LNCaP clone FGC (cell line): Measurements from ENCODE around the gene C10orf71.

ENCODE experiments used
- DNase-seq: peaks from one replicate; pipeline ENCODE4 v3.0.0-alpha.2; 2011; ENCODE audit warnings: low read depth
- H3K4me3 ChIP-seq: 2 replicates; pipeline ENCODE4 v1.5.1; 2011; ENCODE audit warnings: mild to moderate bottlenecking, low read depth, low read length, control low read depth
- TF ChIP-seq, protein P1 (sequence below): IDR thresholded peaks from 2 replicates; pipeline ENCODE4 v1.5.1; 2012; ENCODE audit warnings: mild to moderate bottlenecking; ENCODE audit not compliant: control insufficient read depth, insufficient read depth; ENCODE audit errors: extremely low read depth

C10orf71 gene, protein sequence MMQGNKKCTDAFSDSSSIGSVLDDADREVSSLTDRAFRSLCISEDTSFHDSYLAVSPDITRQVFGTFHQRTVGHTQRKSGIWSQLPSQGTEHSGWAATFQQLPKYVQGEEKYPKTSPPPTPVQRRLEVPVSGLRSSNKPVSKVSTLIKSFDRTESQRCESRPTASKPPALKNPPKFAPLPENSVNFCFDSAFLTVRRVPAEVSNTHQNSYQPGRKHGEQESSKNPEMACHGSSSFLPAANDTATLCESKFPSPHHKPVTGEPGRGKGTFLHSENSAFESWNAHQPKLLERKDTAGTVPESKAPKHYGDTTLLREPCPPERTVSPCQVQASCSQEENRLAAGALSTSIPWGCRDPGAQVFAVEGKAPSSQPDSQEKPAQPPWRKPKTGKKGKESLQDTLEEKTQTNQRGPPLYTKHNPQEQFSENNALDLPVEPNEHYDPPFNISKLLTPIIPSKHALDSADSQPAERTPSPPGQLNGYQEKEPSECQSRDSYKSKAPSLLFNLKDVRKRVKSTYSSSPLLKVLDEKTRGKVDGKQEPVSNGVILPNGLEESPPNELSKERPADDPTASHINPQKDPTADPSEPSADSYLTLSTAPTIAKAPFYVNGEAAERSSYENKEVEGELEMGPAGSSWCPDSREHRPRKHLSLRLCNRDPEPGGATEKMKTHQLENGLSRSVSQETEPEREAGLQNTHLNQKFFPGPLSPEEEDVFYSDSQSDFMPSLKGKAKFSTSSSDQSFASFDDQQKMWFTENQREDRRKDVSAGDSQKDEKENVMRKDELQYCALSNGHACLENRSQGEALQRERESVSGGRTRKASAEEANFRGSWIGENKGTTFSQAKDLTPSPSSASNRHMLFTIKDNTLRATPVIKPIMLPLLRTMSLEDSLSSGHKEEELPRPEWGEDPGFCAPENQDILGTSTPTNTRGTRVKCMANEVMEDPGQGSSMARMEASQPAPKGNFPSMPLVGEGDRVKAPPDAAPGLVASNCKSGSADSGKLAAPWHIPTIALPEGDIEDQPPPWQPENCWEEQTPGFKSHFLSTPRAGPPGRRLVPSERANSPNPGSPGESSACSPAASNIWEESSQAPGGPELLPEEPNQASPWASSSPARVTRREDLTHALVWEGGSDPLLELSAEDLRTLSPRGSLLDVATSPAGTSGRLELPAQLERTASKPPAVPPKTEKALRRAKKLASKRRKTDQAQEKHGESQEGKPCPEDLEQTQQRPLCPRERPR (N-terminal part only)

DNA sequence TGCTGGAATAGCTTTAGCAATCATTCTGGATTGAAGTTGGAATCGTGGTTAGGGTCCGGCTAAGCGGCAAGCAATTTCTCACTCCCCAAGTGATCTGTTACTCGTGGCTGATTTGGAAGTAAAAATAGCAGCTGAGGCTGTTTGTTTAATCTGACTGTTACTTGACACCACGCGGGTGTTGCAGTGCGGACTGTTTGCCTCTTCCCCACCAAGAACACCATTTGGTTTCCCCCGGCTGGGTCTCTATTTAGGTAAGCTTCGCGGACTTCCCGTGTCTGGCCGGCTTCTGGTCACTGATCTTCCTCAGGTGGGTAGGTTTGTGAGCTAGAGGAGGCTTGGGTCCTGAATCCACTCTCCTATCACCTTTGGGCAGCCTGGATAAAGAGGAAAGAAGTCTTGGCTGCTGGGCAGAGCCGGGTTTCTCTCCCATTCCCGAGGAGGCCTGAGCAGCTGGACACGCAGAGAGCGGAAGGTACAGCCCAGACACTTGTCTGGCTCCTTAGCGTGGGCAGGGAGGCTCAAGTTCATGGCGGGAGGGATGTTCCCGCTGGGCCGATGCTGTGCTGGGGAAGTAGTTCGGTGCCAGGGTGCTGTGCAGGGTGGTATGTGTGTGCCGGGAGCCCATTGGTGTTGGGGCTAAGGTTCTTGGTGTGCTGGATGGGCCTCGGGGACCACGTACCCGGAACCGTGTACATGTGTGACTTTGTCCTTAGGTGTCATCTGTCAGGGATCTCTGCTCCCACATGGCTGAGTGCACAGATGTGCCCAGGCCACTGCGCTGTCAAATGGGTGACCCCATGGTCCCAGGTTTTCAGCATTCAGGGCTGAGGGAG lies at the start of gene C10orf71:
Gene C10orf71, plus strand, starts transcription at position 188 of the 833 bp plus-strand sequence. CDS start 23,376 bp downstream, outside the sequence.
- TF ChIP-seq, protein P1, sequence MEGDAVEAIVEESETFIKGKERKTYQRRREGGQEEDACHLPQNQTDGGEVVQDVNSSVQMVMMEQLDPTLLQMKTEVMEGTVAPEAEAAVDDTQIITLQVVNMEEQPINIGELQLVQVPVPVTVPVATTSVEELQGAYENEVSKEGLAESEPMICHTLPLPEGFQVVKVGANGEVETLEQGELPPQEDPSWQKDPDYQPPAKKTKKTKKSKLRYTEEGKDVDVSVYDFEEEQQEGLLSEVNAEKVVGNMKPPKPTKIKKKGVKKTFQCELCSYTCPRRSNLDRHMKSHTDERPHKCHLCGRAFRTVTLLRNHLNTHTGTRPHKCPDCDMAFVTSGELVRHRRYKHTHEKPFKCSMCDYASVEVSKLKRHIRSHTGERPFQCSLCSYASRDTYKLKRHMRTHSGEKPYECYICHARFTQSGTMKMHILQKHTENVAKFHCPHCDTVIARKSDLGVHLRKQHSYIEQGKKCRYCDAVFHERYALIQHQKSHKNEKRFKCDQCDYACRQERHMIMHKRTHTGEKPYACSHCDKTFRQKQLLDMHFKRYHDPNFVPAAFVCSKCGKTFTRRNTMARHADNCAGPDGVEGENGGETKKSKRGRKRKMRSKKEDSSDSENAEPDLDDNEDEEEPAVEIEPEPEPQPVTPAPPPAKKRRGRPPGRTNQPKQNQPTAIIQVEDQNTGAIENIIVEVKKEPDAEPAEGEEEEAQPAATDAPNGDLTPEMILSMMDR: no peak
- no peak for DNase-seq
- H3K4me3 ChIP-seq: no peak within 1 kb of the TSS

DNA sequence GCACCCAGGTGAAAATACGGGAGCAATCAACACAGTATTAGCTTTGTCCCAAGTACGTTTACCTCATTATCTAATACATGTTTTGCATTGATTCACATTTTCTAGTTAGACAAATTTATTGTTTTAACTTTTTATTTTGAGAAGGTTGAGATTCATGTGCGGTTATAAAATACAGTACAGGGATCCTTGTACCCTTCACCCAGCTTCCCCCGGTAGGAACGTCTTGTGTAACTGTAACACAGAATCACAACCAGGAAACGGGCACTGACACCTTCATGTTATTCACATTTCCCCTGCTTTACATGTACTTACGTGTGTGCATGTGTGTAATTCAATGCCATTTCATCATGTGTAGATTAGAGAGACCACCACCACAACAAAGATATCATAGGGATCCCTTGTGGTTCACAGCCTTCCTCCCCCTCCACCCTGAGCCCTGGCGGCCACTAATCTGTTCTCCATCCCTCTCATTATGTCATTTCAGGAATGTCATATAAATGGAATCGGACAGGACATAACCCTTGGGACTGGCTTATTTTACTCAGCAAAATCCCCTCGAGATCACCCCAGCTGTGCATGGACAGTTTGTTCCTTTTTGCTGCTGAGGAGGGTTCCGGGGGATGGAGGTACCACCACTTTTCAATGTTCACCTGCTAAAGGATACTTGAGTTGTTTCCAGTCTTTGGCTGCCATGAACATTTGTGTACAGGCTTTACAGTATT lies 46.5 kb upstream of the C10orf71 start:
- no peak for DNase-seq
- H3K4me3 ChIP-seq: no peak overlapping the region
- TF ChIP-seq, protein P1: no peak

DNA sequence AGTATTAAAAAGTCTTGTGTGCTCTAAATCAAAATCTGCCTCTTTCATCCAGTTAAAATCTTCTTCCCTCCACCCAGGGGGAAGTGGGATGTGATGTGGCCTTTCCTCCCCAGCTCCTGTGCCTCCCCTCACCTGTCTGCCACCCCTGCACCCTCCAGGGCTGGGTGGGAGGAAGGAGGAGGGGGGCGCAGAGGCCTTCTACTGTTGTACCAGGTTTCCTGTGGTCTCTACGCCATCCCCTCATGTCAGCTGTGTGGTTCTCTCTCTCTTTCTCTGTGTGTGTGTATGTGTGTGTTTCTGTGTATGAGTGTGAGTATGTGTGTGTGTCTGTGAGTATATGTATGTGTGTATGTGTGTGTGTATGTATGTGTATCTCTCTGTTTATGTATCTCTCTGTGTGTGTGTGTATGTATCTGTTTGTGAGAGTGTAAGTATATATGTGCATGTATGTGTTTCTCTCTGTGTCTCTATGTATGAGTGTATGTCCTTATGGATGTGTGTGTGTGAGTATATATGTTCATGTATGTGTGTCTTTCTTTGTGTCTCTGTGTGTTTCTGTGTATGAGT lies 45.5 kb upstream of the C10orf71 start:
- no peak for DNase-seq
- no peak overlapping the region for H3K4me3 ChIP-seq
- TF ChIP-seq, protein P1: no peak

DNA sequence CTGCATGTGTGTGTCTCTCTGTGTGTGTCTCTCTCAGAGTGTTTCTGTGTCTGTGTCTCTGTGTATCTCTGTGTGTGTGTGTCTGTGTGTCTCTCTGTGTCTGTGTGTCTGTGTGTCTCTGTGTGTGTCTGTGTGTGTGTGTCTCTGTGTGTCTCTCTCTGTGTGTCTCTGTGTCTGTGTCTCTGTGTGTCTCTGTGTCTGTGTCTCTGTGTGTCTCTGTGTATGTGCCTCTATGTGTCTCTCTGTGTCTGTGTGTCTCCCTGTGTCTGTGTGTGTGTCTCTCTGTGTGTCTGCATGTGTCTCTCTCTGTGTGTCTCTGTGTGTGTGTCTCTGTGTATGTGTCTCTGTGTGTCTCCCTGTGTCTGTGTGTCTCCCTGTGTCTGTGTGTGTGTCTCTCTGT lies 44.8 kb upstream of the C10orf71 start:
- H3K4me3 ChIP-seq: no peak overlapping the region
- DNase-seq: no peak
- TF ChIP-seq, protein P1: no peak

DNA sequence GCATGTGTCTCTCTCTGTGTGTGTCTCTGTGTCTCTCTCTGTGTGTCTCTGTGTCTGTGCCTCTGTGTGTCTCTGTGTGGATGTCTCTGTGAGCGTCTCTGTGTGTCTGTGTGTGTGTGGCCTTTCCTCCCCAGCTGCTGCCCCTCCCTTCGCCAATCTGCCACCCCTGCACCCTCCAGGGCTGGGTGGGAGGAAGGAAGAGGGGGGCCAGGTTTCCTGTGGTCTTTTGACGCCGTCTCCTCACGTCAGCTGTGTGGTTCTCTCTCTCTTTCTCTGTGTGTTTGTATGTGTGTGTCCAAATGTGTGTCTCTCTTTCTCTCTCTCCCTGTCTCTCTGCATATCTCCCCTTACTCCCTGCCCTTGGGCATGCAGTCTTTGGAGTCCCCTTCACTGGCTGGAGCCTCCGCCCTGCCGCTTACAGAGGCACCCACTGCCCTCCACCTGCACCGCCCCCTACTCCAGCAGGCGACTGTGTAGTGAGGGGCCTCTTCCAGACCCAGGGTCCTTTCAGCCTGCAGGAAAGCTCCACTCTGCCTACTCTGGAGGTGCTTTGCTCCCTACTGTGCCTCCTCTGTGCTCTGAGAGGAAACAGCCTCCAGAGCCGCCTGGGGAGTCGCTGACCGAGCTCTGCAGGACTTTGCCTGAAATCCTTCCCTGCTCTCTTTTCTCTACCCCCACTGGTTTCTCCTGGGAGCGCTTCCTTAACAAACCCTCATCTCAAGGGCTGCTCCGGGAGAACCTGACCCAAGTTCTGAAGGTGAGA lies 44.2 kb upstream of the C10orf71 start:
- H3K4me3 ChIP-seq: no peak overlapping the region
- DNase-seq: no peak

More for the DNA sequence above, 44.2 kb upstream of the C10orf71 start:
- TF ChIP-seq, protein P1: no peak
